NCI-H2107 treated with DMSO at 0.1 percent for 48 hours (cell line): ENCODE results near the gene IFNB1.

Experiments
- DNase-seq: peaks from one replicate; lab custom pipeline; 2025; ENCODE audit not compliant: unreplicated experiment; lab: John Stamatoyannopoulos, UW

IFNB1 gene

DNA sequence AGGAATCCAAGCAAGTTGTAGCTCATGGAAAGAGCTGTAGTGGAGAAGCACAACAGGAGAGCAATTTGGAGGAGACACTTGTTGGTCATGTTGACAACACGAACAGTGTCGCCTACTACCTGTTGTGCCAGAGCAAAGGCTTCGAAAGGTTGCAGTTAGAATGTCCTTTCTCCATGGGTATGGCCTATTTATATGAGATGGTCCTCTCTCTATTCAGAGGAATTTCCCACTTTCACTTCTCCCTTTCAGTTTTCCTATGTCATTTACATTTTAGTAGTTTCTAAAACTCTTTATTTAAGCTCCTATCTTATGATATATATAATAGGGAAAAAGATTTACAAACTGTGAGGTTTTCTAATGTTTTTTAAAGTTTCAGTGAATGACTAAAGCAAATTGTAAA lies at the start of gene IFNB1:
TSS of gene IFNB1 (minus strand) at position 162 of the 400 bp plus-strand sequence. CDS start at position 89, 73 bp downstream.
- no peak for DNase-seq

DNA sequence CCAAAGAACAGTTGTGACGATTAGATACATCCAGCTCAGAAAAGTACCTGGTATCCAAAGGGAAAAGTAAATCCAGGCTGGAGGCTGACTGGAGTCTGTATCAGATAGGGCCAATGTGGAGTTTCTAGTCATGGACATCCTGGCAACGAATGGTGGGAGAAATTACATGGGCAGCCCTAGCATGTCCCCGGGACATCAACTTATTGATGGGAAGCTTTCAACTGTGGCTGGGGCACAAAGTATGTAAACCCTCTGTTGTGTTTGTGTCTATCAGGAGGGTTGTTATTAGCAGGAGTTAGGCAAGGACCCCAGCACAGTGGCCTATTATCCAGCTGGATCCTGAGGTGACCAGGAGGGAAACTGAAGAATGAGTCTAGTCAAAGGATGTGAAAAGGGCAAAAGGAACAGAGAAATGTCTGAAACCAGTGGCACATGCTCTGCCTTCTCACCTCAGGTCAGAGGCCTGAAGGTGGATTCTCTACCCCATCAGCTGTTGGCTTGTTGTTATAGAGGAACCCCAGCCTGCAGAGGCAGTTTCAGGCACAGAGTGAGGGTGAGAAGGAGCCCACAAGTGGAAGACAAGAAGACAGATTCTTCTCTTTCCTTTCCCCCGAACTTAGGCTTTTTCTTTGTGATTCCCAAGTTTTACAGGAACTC lies 44.0 kb upstream of the IFNB1 start:
- DNase-seq, result no peak

DNA sequence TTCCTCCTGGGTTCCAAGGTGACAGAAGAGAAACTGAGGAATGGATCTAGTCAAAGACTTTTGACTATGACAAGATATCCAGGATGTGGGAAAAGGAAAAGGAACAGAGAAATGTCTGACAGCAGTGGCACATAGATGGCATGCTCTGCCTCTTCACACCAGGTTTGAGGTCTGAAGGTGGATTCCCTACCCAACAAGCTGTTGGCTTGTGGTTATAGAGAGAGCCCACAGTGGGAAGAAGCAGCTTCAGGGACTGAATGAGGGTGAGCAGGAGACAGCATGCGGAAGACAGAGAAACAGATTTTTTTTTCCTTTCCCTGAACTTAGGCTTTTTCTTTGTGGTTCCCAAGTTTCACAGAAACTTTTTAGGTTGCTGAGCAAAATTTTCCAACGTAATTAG lies 43.3 kb upstream of the IFNB1 start:
- DNase-seq, result no peak

DNA sequence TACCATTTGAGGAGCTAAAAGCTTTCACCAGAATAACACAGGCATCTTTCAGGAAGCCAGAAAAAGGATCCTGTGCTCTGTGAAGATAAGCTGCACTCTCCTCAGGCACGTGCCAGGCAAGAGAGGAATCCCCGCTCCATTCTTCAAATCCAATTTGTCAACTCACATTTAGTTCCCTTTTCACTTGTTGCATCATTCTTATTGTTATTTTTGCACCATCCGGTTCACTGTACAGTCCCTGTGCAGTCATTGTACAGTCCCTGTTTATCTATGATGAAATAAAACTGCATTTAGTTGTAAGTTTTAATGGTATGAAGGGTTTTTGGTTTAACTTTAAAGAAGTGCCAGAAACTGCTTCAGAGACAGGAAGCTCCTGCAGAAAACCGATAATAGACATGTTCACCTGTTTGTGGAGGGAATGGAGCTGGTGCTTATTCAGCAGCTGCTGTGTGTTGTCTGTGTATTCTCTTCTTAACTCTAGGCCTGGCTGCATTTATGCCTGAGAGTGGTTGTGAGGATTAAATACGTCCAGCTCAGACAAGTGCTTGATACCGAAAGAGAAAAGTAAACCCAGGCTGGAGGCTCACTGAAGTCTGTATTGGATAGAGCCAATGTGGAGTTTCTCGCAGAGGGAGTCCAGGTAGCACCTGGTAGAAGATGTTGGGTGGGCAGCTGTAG lies 41.5 kb upstream of the IFNB1 start:
- peak; percentile 64 for DNase-seq

- DNase-seq, result no peak
Observed at GRCh38 chr9:21114311-21114710, 36.6 kb upstream of the IFNB1 start.

- DNase-seq, result peak; percentile 57
Observed at GRCh38 chr9:21110708-21111576, 33.2 kb upstream of the IFNB1 start.

DNA sequence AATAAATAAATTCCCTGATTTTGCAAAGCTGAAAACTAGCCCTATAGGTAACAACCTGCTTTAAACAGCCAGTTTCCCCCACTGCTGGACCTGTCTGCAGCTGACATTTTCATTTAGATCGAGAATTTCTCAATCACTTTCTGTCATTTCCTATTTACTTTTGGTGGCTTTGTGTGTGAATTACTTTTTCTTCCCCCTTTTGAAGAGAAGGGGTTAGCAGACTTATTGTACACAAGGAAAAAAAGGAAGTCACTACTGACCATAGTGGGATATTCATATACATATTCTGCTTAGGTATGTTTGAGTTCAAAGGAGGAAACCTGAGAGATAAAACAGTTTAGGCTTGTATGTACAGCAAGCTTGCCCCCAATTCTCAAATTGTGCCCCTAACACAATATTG lies 27.0 kb upstream of the IFNB1 start:
- DNase-seq, result no peak

DNA sequence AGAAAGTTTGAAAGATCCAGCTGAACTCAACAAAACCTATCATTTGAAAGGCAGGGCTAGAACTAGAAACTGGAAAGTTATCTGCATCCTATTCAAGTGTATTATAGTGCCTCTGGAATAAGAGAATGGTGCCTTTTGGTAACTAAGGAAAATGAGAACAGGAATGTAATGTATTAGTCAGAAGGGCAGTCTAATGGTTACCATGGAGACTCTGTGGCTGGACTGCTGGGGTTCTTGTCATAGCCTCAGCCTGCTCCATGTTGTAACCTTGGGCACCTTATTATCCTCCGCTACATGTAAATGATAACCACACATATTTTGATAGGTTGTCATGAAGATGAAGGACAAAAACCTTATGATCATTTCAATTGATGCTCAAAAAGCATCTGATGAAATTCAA lies 24.6 kb upstream of the IFNB1 start:
- DNase-seq, result no peak

DNA sequence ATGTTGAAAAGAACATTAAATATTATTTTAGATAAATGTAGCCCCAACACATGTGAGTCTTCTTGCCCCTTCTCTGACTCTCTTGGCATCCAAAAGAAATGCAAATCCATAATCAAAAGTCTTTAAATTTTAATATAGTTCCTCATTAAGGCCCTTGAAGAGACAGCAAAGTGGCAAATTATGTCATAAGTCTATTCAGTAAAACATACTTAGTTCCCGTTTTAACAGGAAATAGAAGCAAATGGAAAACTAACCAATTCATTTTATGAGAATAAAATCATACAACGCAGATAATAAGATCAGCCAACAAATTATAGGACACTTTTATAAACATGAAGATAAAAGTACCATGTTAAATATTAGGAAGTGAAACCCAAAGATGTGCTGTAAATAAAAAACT lies 20.1 kb upstream of the IFNB1 start:
- DNase-seq, result no peak

- no peak for DNase-seq
Observed at GRCh38 chr9:21096901-21097255, 19.1 kb upstream of the IFNB1 start.

DNA sequence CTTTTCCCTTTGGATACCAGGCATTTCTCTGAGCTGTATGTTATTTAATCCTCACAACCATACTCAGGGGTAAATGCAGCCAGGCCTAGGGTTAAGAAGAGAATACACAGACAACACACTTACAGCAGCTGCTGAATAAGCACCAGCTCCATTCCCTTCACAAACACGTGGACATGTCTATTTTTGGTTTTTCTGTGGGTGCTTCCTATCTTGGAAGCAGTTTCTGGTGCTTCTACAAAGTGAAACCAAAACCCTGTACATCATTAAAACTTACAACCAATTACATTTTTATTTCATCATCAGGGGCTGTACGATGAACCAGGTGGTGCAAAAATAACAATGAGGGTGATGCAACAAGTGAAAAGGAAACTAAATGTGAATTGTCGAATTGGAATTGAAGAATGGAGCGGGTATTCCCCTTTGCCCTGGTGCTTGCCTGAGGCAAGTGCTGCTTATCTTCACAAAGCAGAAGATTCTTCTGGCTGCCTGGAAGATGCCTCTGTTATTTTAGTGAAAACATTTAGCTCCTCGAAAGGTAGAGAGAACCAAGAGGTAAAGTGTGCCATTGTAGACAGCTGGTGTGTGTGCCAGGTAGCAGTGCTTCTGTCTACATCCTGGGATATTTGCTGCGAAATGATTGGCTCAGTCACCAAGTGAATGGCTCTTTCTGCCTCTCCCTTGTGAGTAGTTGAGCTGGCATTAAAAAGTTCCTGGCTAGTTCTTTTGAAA lies 18.6 kb upstream of the IFNB1 start:
- DNase-seq, result peak; percentile 90

DNA sequence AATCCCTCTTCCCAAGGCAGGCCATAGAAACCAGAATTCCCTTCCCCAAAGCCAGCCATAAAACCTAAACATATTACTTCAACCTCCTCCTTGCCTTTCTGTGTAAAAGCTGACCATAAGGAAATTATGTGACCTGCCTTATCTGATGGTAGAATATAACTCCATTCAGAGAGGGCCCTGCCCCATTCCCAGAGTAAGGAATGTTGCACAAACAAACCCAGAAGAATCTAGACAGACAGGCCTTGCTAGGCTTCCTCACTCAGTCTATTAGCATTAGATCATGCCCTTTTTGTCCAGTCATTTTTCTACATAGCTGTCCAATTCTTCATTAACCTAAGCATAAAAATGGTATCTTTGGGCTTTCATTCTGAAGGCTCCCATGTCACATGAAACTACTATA lies 17.8 kb upstream of the IFNB1 start:
- DNase-seq, result no peak

DNA sequence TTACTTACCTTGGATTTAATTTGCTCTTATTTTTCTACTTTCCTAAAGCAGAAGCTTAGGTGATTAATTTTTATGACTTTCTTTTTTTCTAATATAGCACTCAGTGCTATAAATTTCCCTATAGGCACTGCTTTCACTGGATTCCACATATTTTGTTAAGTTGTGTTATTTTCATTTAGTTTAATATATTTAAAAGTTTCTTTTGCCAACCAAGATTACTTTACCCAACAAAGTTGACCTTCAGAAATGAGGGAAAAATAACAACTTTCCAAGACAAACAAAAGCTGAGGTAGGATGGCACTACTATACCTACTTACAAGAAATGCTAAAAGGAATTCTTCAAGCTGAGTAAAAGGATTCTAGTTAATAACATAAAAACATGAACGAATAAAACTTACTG lies 8.8 kb upstream of the IFNB1 start:
- no peak for DNase-seq

DNA sequence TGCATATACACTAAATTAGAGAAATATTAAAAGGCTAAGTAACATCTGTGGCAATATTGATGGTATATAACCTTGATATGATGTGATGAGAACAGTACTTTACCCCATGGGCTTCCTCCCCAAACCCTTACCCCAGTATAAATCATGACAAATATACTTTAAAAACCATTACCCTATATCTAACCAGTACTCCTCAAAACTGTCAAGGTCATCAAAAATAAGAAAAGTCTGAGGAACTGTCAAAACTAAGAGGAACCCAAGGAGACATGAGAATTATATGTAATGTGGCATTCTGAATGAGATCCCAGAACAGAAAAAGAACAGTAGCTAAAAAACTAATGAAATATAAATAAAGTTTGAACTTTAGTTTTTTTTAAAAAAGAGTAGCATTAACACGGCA lies 7.3 kb upstream of the IFNB1 start:
- DNase-seq, result no peak

DNA sequence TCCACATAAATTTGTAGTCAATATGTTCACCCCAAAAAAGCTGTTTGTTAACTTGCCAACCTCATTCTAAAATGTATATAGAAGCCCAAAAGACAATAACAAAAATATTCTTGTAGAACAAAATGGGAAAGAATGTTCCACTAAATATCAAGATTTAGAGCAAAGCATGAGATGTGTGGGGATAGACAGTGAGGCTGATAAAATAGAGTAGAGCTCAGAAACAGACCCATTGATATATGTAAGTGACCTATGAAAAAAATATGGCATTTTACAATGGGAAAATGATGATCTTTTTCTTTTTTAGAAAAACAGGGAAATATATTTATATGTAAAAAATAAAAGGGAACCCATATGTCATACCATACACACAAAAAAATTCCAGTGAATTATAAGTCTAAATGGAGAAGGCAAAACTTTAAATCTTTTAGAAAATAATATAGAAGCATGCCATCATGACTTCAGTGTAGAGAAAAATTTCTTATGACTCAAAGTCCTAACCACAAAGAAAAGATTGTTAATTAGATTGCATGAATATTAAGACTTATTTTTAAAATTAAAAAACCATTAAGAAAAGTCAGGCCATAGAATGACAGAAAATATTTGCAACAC lies 6.6 kb upstream of the IFNB1 start:
- DNase-seq, result no peak

DNA sequence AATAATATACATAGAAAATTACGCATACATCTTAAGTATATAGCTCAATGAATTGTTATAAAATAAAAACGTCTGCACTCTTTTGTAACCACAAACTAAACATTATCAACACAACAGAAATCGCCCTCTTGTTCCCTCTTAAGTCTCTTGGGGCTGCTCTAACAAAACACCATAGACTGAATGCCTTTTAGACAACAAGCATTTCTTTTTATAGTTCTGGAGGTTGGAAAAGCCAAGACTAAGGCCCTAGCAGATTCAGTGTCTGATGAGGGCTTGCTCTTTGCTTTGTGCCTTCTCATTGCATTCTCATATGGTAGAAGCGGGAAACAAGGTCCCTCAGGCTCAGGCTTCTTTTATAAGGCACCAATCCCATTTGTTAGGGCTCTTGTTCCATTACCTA lies 4.9 kb upstream of the IFNB1 start:
- DNase-seq, result no peak

- no peak for DNase-seq
Observed at GRCh38 chr9:21081999-21082398, 4.3 kb upstream of the IFNB1 start.

GRCh38 chr9:21081451-21081850 lies 3.7 kb upstream of the IFNB1 start:
- DNase-seq, result no peak

DNA sequence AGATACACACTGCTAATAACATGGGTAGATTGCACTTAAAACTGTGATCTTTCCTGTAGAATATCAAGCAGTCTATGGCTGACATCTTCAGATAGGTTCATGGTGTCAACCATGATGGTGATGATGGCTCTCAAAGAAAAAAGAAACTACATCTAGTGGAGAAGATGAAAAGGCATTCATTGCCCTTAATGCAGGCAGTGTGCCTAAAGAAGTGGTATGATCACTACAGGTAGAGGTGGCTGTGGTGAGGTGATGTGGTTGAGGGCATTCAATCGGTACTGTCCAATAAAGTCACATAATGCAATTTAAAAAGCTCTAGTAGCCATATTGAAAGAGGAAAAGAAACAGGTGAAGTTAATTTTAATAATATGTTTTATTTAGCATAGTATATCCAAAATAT lies 3.1 kb upstream of the IFNB1 start:
- DNase-seq, result no peak

DNA sequence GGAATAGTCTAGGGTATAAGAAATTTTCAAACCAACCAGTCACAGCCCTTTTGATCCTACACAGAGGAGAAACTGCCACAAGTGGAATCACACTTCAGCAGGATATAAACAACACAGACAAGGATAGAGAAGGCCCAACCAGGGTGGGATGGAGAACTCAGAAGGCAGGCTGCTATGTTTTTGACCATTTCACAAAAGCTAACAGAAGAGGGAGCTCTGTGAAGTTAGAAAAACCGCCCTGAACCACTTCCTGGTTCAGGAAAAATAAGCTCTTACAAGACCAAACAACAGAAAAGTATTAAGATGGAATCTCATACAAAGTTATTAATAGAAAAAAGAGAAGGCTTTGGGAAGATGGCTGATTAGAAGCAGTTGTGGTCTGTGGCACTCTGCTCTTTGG lies 960 bp upstream of the IFNB1 start:
- DNase-seq, result no peak

DNA sequence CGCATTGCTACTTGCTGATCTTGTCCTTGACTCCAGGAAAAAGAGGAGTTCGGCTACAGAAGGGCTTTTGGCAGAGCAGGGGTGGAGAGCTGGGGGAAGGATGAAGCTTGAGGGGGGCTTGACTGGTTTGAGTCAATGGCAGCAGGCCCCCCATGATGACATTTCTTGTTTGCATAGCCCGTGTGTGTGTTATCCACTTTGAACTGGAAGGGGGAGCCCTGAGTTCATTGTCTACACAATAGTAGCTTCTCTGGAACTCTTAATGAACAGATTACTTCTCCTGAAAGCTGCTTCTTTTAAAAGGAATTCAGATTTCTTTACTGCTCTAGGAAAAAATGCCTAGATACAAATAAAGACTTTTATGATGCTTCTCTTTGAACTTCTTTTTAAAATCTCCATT lies 2.3 kb downstream of the IFNB1 start:
- no peak for DNase-seq
